KOPT-K1 (cell line): Measurements from ENCODE around the gene ZNF26.
A peak's percentile ranks its signal among the peaks of the same experiment; 100 is the strongest.

ENCODE experiments used
- H3K27ac ChIP-seq: fragments of 200-600 bp; sonication (generic); 2 replicates; pipeline ENCODE4 v1.5.1; 2016; ENCODE audit warnings: antibody characterized with exemption, mild to moderate bottlenecking, low read depth, low read length; ENCODE audit not compliant: poor library complexity, severe bottlenecking
- H3K36me3 ChIP-seq: fragments of 200-600 bp; sonication (generic); 2 replicates; pipeline ENCODE4 v1.5.1; 2017; ENCODE audit warnings: antibody characterized with exemption, mild to moderate bottlenecking, low read length, moderate library complexity; ENCODE audit not compliant: insufficient read depth
- H3K9me3 ChIP-seq: fragments of 200-600 bp; sonication (generic); 2 replicates; pipeline ENCODE4 v1.5.1; 2017; ENCODE audit warnings: antibody characterized with exemption, low read length, mild to moderate bottlenecking; ENCODE audit not compliant: insufficient read depth, poor library complexity, severe bottlenecking

The ZNF26 gene

GRCh38 chr12:132986885-132987225 lies 688 bp downstream of the ZNF26 start:
- Histone ChIP-seq H3K9me3 (peaks cover 69% of the 10 kb centered on the region), H3K27ac (peak overlapping the region; percentile 69)

GRCh38 chr12:132998741-132999140 lies 12.6 kb downstream of the ZNF26 start:
- no peak overlapping the region for H3K27ac ChIP-seq
- peaks cover 81% of the 10 kb centered on the region for H3K36me3 ChIP-seq
- peaks cover 98% of the 10 kb centered on the region for H3K9me3 ChIP-seq

More at GRCh38 chr12:132986885-132987225, 688 bp downstream of the ZNF26 start:
- H3K36me3 ChIP-seq: peaks cover 44% of the 10 kb centered on the region

- Histone ChIP-seq H3K27ac (no peak overlapping the region), H3K9me3 (peaks cover 100% of the 10 kb centered on the region), H3K36me3 (peaks cover 100% of the 10 kb centered on the region)
These were observed 24.6 kb downstream of the ZNF26 start for GRCh38 chr12:133010657-133011297.

- peaks cover 23% of the 10 kb centered on the region for H3K36me3 ChIP-seq
- no peak overlapping the region for H3K27ac ChIP-seq
These were observed 37.4 kb downstream of the ZNF26 start for GRCh38 chr12:133023566-133023965.

GRCh38 chr12:133026996-133027395 lies 40.8 kb downstream of the ZNF26 start:
- Histone ChIP-seq H3K9me3 (peaks cover 81% of the 10 kb centered on the region), H3K27ac (no peak overlapping the region), H3K36me3 (peaks cover 6% of the 10 kb centered on the region)

More at GRCh38 chr12:133023566-133023965, 37.4 kb downstream of the ZNF26 start:
- peaks cover 82% of the 10 kb centered on the region for H3K9me3 ChIP-seq

GRCh38 chr12:133037207-133038005 lies 51.2 kb downstream of the ZNF26 start, which contains the start of gene ZNF84:
Gene ZNF84 (plus strand): TSS chr12:133037509. CDS start chr12:133041468, 3,959 bp downstream.
- peaks cover 80% of the 10 kb centered on the region for H3K9me3 ChIP-seq
- peak within 1 kb of the TSS; percentile 80 for H3K27ac ChIP-seq
- H3K36me3 ChIP-seq: peaks cover 41% of the 10 kb centered on the region

- H3K27ac ChIP-seq: peak overlapping the region; percentile 80
- H3K9me3 ChIP-seq: peaks cover 83% of the 10 kb centered on the region
- H3K36me3 ChIP-seq: peaks cover 49% of the 10 kb centered on the region
These were observed 52.0 kb downstream of the ZNF26 start for GRCh38 chr12:133038118-133038709.

- Histone ChIP-seq H3K9me3 (peaks cover 100% of the 10 kb centered on the region), H3K36me3 (peaks cover 100% of the 10 kb centered on the region), H3K27ac (no peak overlapping the region)
These were observed 60.5 kb downstream of the ZNF26 start for GRCh38 chr12:133046698-133047097.

- H3K36me3 ChIP-seq: peaks cover 94% of the 10 kb centered on the region
These were observed 71.3 kb downstream of the ZNF26 start for GRCh38 chr12:133057446-133057845.

GRCh38 chr12:133058203-133059113 lies 72.3 kb downstream of the ZNF26 start:
- Histone ChIP-seq H3K9me3 (peaks cover 100% of the 10 kb centered on the region), H3K27ac (no peak overlapping the region)

More at GRCh38 chr12:133057446-133057845, 71.3 kb downstream of the ZNF26 start:
- Histone ChIP-seq H3K27ac (no peak overlapping the region), H3K9me3 (peaks cover 100% of the 10 kb centered on the region)

GRCh38 chr12:133061954-133062353 lies 75.8 kb downstream of the ZNF26 start:
- no peak overlapping the region for H3K27ac ChIP-seq
- H3K36me3 ChIP-seq: peaks cover 66% of the 10 kb centered on the region
- peaks cover 100% of the 10 kb centered on the region for H3K9me3 ChIP-seq

More at GRCh38 chr12:133058203-133059113, 72.3 kb downstream of the ZNF26 start:
- peaks cover 94% of the 10 kb centered on the region for H3K36me3 ChIP-seq

- Histone ChIP-seq H3K9me3 (peaks cover 100% of the 10 kb centered on the region), H3K27ac (no peak overlapping the region), H3K36me3 (peaks cover 50% of the 10 kb centered on the region)
These were observed 77.4 kb downstream of the ZNF26 start for GRCh38 chr12:133063556-133063955.

- Histone ChIP-seq H3K27ac (no peak overlapping the region), H3K36me3 (no peaks in the 10 kb centered on the region), H3K9me3 (peaks cover 94% of the 10 kb centered on the region)
These were observed 87.7 kb downstream of the ZNF26 start for GRCh38 chr12:133073836-133074235.
